ENCODE data around the gene STAT5B. TPM values are rescaled to one million over a fixed set of nuclear protein-coding genes. Genes with fewer than 3 reads are reported as not detected.

STAT5B gene
- total and polyA plus RNA-seq, 2 of the 13 experiments (the other 11 are each of a cell fraction or from before 2014, with no cell fraction given), result 21.0 to 42.8 TPM

- TF ChIP-seq ARID5B (CRISPR knock-in tag; IDR thresholded peaks at IDR 0.05), result peak; percentile 73
- no peak for TF ChIP-seq KLF13 (CRISPR knock-in tag; IDR thresholded peaks at IDR 0.05)
- TF ChIP-seq ZNF501 (CRISPR knock-in tag; IDR thresholded peaks at IDR 0.05), result 0 out of 2 replicates have a peak, but pooled peaks have one; percentile 50
- TF ChIP-seq KIAA2018 (CRISPR knock-in tag; IDR thresholded peaks at IDR 0.05; ENCODE audit: borderline replicate concordance), result no peak
- TF ChIP-seq ZFP90 (CRISPR knock-in tag; IDR thresholded peaks at IDR 0.05; ENCODE audit: borderline replicate concordance), result no peak
- TF ChIP-seq ZBTB2 (CRISPR knock-in tag; IDR thresholded peaks at IDR 0.05; ENCODE audit: low read depth), result no peak
- peak; percentile 88 for TF ChIP-seq RARA (CRISPR knock-in tag; IDR thresholded peaks at IDR 0.05)
- no peak for TF ChIP-seq PBX2 (CRISPR knock-in tag; IDR thresholded peaks at IDR 0.05)
- no peak for TF ChIP-seq ZMYM4 (CRISPR knock-in tag; IDR thresholded peaks at IDR 0.05)
- TF ChIP-seq TBX2 (CRISPR knock-in tag; IDR thresholded peaks at IDR 0.05; ENCODE audit: borderline replicate concordance), result 0 out of 2 replicates have a peak, but pooled peaks have one; percentile 22
- no peak for TF ChIP-seq SOX6 (IDR thresholded peaks at IDR 0.05)
- TF ChIP-seq SOX6 (CRISPR knock-in tag; IDR thresholded peaks at IDR 0.05), result peak; percentile 44; the same call in 1 of the 2 replicates
Observed at GRCh38 chr17:42246515-42246914, 29.7 kb downstream of the STAT5B start (continued).
